ENCODE measurements around the gene CLIC5.

CLIC5 gene

DNA sequence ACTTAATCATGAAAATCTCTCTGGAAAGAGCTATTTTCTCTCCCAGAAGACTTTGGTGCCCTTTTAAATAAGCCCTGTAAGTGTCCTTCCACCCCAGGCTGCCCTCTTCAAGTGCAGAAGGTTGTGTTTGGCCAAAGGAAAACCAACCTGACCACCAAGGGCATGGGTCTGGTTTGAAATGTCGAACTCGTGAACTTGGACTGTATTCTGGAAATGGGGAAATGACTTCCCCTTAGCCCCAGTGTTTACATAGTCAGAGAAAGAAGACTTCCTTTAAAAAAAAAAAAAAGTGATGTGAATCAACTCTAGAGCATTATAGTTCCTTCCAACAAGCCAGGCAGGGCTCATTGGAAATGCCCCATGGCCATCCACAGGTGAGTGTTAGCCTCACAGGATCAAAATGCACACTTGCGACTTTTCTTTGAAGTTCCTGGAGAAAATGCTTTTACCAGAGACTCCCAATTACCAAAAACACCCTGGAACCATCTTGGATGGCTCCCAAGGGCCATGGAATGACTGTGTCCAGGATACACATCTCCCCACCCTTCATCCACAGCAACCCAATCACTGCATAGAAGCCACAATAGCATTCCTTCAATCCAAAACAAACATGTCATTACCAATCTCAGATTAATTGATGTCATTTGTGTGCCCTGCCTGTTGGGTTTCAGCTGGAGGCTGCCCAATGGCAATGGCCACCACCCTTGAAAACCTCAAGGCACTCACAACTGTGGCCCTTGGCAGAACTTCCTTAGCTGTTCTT, 133.8 kb downstream of the CLIC5 start:
- intact Hi-C loops (cut with micrococcal nuclease), result no loop called here
- no peak overlapping the region for H3K4me3 Mint-ChIP-seq
- H3K27me3 Mint-ChIP-seq, result no peaks in the 10 kb centered on the region
- H3K27ac Mint-ChIP-seq, result no peak overlapping the region
- H3K4me1 Mint-ChIP-seq (ENCODE audit: low read depth), result peaks cover 5% of the 10 kb centered on the region
- no peaks in the 10 kb centered on the region for H3K36me3 Mint-ChIP-seq (ENCODE audit: low read depth)
- no peaks in the 10 kb centered on the region for H3K9me3 Mint-ChIP-seq

DNA sequence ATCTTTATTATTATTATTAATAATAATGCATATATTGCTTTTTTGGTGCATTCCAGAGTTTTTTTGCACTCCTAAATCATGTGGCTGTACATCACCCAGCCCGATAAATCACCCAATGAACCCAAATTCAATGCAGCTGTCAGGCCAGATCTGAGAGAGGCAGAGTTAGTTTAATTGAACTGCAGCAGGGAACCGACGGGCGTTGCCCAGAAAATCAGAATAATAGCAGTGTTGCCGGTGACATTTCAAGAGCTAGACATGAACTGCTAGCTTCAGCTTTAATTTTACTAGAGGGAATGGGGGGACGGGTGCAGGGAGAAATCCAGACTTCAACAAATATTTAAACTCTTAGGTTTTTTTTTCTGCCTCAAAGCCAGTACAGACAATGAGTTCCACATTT, 135.0 kb downstream of the CLIC5 start:
- no peaks in the 10 kb centered on the region for H3K27me3 Mint-ChIP-seq
- H3K9me3 Mint-ChIP-seq, result no peaks in the 10 kb centered on the region
- peaks cover 5% of the 10 kb centered on the region for H3K4me1 Mint-ChIP-seq (ENCODE audit: low read depth)
- no peak overlapping the region for H3K4me3 Mint-ChIP-seq
- intact Hi-C loops (cut with micrococcal nuclease), result no loop called here
- no peak overlapping the region for H3K27ac Mint-ChIP-seq
- H3K36me3 Mint-ChIP-seq (ENCODE audit: low read depth), result no peaks in the 10 kb centered on the region

DNA sequence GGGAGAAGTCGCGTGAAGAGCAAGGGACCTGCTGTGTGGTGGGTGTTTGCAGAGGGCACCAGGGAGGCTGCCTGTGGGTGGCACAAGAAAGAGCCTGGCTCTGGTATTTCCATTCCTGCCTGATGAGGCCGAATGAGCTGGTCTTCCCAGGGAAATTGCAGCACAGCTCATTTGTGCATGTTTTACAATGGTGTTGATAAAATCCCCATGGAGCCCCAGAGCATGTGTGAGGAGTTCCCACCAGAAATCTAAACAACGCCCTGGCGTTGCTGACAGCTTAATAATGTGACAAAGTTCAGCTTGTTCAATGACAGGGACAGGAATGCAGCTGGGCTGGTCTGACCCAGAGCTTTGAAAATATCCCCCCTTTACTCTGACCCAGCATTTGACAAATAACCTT, 135.5 kb downstream of the CLIC5 start:
- H3K36me3 Mint-ChIP-seq (ENCODE audit: low read depth), result no peaks in the 10 kb centered on the region
- H3K4me3 Mint-ChIP-seq, result no peak overlapping the region
- H3K27ac Mint-ChIP-seq, result no peak overlapping the region
- H3K9me3 Mint-ChIP-seq, result no peaks in the 10 kb centered on the region
- H3K27me3 Mint-ChIP-seq, result no peaks in the 10 kb centered on the region
- intact Hi-C loops (cut with micrococcal nuclease), result no loop called here
- H3K4me1 Mint-ChIP-seq (ENCODE audit: low read depth), result peaks cover 5% of the 10 kb centered on the region

DNA sequence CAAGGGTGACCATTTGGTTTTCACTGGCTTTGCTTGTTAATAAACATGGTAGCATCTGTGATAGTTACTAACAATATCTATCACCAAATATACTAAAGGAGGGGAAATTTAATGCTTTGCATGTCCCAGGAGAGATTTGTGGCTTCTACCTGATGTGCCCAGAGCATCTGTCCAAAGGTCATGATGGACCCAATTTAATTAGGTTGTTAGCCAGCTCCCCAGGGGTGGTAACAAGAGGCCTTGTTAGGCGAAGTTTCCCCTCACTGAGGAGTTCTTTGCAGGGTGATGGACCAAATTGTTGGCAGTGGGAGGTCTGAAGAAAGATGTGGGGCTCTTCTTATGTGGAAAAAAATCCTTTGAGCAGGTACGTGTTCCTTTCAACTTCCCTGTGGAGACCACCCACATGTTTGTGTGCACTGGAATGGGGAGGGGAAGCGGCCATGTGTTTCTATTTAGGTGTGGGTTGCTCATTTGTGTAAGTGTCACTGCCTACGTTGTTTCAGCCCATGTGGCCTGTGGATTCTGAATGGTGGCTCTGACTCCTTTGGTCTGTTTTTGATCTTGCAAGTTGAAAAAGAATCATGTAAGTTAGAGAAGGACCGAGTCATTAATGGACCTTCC, 137.6 kb downstream of the CLIC5 start:
- no peaks in the 10 kb centered on the region for H3K27me3 Mint-ChIP-seq
- no peak overlapping the region for H3K4me3 Mint-ChIP-seq
- intact Hi-C loops (cut with micrococcal nuclease), result no loop called here
- H3K27ac Mint-ChIP-seq, result no peak overlapping the region
- H3K36me3 Mint-ChIP-seq (ENCODE audit: low read depth), result no peaks in the 10 kb centered on the region
- no peaks in the 10 kb centered on the region for H3K9me3 Mint-ChIP-seq
- H3K4me1 Mint-ChIP-seq (ENCODE audit: low read depth), result peaks cover 5% of the 10 kb centered on the region

DNA sequence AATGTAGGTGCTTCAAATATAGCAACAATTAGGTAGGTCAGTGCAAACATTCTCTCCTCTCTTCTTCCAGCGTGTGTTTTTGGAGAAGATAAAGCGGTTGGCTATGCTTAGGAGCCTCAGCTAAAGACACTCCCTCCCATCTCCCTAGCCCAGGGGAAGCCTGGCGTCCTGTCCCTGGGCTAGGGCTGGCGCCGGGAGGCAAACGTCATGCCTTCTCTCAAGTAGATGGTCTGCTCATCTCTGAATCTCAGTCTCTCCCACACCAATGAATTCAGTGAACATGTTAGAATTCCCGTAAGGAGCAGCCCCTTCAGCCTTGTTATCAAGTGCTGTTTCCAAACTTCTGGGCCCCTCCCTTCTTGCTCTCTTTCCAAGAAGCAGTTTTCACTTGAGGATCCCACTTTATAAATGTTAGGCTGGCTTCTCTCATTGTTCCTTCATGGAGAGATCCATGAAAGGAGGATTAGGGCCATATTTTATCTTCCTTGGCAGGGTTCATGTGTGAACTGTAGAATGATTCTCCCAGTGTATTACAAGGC, 142.8 kb downstream of the CLIC5 start:
- Mint-ChIP-seq H3K27ac (no peak overlapping the region), H3K27me3 (no peaks in the 10 kb centered on the region), H3K36me3 (ENCODE audit: low read depth) (no peaks in the 10 kb centered on the region), H3K4me3 (no peak overlapping the region), H3K4me1 (ENCODE audit: low read depth) (no peaks in the 10 kb centered on the region), H3K9me3 (no peaks in the 10 kb centered on the region)
- intact Hi-C loops (cut with micrococcal nuclease), result no loop called here

DNA sequence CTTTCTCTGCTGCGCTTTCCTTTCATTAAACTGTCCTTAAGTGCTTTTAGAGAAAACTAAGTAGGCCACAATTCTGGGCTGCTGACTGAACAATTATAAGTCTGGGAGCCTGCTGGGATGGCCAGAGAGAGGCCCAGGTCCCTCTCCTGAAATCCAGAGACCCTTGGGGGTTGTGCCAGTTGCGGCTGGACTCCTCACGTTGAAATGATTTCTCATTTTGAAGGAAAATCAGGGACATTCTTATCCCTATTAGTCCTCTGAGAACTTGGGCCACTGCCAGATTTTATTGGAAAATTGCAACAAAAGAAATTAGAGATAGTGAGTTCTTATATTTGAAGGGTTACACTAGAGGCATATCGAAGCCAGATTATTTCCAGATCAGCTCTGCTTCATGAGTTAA, 145.1 kb downstream of the CLIC5 start:
- Mint-ChIP-seq H3K27me3 (no peaks in the 10 kb centered on the region), H3K4me1 (ENCODE audit: low read depth) (no peaks in the 10 kb centered on the region), H3K27ac (no peak overlapping the region), H3K4me3 (no peak overlapping the region), H3K36me3 (ENCODE audit: low read depth) (no peaks in the 10 kb centered on the region), H3K9me3 (no peaks in the 10 kb centered on the region)
- intact Hi-C loops (cut with micrococcal nuclease), result no loop called here

DNA sequence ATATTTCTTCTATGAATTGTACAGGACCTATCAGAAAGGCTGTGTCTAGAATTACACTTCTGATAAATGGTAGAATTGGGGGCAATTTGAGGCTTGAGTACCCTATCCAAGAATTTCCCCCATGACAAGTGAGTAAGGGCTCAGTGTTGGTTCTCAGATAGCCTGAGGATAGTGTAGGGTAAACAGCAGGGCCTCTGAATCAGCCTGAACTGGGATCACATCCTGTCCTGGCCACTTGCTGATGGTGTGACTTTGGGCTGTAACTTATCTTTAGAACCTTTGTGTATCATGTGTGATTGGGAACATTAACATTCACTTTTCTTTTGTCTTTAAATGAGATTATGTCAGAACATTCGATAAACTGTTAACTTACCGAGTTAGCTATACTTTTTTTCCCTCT, 151.0 kb downstream of the CLIC5 start:
- Mint-ChIP-seq H3K4me3 (no peak overlapping the region), H3K27me3 (no peaks in the 10 kb centered on the region), H3K4me1 (ENCODE audit: low read depth) (no peaks in the 10 kb centered on the region), H3K36me3 (ENCODE audit: low read depth) (no peaks in the 10 kb centered on the region), H3K9me3 (no peaks in the 10 kb centered on the region), H3K27ac (no peak overlapping the region)
- intact Hi-C loops (cut with micrococcal nuclease), result no loop called here

DNA sequence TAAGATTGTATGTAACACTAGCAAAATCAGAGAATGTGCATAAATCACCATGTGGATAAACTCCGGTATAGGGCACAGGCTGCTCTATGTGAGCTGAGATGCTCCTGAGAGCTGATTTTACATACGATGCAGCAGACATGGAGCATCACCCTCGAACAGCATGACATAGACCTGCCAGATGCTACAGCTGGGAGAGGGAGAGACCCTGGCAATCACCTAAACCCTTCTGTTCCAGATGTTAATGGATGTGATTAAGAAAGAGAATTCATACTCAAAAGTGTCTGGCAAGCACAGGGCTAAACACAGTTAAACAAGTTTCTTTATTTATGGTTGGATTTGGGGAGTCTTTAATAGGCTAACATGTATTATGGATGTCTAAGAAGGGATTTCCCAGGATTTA, 157.0 kb downstream of the CLIC5 start:
- intact Hi-C loops (cut with micrococcal nuclease), result no loop called here
- H3K27me3 Mint-ChIP-seq, result no peaks in the 10 kb centered on the region
- H3K27ac Mint-ChIP-seq, result no peak overlapping the region
- no peak overlapping the region for H3K4me3 Mint-ChIP-seq
- no peaks in the 10 kb centered on the region for H3K9me3 Mint-ChIP-seq
- H3K36me3 Mint-ChIP-seq (ENCODE audit: low read depth), result no peaks in the 10 kb centered on the region
- no peaks in the 10 kb centered on the region for H3K4me1 Mint-ChIP-seq (ENCODE audit: low read depth)

DNA sequence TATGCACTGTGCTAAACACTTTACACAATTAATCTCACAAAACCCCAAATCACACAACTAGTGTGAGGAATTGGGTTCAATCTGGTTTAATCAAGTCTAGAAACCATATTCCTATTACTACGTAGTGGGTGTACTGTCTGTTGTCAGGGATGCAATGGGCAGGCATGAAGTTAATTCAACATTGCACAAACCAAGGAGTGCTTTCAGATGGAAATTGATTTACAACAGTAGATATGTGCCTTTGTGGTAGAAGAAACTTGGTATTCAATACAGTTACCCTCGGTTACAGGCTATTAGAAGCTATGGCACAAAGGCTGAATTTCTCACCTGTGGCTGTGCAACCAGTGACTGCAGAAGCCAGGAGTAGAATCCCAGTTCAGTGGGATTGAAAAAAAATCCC, 157.8 kb downstream of the CLIC5 start:
- H3K27me3 Mint-ChIP-seq, result no peaks in the 10 kb centered on the region
- H3K4me3 Mint-ChIP-seq, result no peak overlapping the region
- H3K9me3 Mint-ChIP-seq, result no peaks in the 10 kb centered on the region
- H3K4me1 Mint-ChIP-seq (ENCODE audit: low read depth), result no peaks in the 10 kb centered on the region
- intact Hi-C loops (cut with micrococcal nuclease), result no loop called here
- no peak overlapping the region for H3K27ac Mint-ChIP-seq
- H3K36me3 Mint-ChIP-seq (ENCODE audit: low read depth), result no peaks in the 10 kb centered on the region

DNA sequence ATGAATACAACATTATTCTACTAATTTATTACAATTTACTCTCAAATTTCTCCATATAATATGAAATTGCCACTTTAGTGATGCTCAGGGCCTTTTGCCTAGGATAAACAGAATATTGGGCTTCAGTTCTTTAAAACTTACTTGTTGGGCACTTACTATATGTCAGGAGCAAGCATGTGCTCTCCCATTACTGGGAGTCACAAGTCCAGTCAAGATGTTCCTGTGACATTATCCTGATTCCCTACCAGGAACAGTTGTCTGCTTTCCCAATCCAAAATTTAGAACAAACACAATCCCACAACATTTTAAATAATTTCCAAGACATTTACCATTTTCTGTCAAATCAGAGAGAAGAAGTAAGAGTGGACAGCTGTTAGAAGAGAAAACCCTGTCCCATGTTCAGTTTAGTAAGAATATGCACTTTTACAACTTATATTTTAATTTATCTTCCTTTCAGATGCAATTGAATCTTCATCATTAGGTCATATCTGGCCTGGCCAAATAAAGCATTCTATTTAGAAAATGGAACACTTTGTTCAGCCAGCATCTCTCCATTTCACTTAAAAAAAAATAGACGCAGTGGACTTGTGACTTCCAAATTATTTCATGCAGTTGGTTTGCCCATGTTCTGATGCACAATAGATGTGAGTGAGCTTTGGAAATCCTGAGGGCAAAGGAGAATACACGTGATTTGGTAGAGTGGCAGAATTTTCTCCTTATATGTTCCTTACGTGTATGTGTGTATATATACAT, 159.8 kb downstream of the CLIC5 start:
- intact Hi-C loops (cut with micrococcal nuclease), result no loop called here
- no peak overlapping the region for H3K27ac Mint-ChIP-seq

DNA sequence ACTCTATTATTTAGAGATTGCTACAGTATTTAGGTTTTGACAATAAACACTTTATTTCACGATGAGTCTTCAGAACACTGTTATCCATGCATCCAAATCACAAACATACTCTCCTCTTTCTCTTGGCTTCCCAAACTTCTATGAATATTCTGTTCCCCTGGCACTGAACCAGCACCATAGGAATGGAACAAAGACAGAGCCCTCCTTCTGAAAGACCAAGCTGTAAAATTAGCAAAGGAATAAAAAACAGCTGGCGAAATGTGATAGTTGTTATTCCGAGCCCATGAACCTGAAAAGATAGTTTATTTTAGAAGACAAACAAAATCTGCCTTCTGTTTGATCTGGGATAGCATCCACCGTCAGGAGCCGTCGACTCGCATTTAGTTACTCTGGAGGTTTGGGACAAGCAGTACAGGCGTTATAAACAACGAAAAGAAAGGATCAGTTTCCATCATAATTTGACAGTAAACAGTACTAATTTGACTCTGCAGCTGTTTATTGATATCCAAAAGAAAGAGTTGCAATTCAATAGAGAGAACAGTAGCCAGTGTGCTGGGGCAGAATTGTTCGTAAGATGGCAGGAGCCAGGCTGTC, 161.4 kb downstream of the CLIC5 start:
- Mint-ChIP-seq H3K27me3 (no peaks in the 10 kb centered on the region), H3K36me3 (ENCODE audit: low read depth) (no peaks in the 10 kb centered on the region), H3K4me3 (no peak overlapping the region), H3K9me3 (no peaks in the 10 kb centered on the region), H3K27ac (no peak overlapping the region), H3K4me1 (ENCODE audit: low read depth) (no peaks in the 10 kb centered on the region)
- intact Hi-C loops (cut with micrococcal nuclease), result no loop called here

More for the DNA sequence above, 159.8 kb downstream of the CLIC5 start:
- no peaks in the 10 kb centered on the region for H3K9me3 Mint-ChIP-seq
- H3K4me3 Mint-ChIP-seq, result no peak overlapping the region
- H3K36me3 Mint-ChIP-seq (ENCODE audit: low read depth), result no peaks in the 10 kb centered on the region
- H3K27me3 Mint-ChIP-seq, result no peaks in the 10 kb centered on the region
- H3K4me1 Mint-ChIP-seq (ENCODE audit: low read depth), result no peaks in the 10 kb centered on the region

DNA sequence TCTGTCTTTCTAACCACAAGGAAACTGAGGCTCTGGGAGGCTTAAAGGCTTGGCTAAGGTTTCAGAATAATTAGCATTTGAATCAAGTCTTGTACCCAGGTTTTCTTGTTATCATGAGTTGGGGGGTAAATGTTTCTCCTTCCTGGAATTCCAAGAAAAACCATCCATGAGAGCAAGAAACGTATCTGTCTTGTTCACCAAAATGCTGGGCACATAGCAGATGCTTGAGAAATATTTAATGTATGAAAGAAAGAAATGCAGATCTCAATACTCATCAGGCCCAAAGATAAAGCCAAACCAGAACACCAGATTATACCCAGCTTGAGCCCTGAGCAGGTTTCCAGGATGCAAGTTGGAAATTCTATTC, 164.6 kb downstream of the CLIC5 start:
- intact Hi-C loops (cut with micrococcal nuclease), result no loop called here
- H3K27ac Mint-ChIP-seq, result no peak overlapping the region
- no peaks in the 10 kb centered on the region for H3K36me3 Mint-ChIP-seq (ENCODE audit: low read depth)
- no peaks in the 10 kb centered on the region for H3K27me3 Mint-ChIP-seq
- no peaks in the 10 kb centered on the region for H3K9me3 Mint-ChIP-seq
- no peak overlapping the region for H3K4me3 Mint-ChIP-seq
- H3K4me1 Mint-ChIP-seq (ENCODE audit: low read depth), result no peaks in the 10 kb centered on the region

DNA sequence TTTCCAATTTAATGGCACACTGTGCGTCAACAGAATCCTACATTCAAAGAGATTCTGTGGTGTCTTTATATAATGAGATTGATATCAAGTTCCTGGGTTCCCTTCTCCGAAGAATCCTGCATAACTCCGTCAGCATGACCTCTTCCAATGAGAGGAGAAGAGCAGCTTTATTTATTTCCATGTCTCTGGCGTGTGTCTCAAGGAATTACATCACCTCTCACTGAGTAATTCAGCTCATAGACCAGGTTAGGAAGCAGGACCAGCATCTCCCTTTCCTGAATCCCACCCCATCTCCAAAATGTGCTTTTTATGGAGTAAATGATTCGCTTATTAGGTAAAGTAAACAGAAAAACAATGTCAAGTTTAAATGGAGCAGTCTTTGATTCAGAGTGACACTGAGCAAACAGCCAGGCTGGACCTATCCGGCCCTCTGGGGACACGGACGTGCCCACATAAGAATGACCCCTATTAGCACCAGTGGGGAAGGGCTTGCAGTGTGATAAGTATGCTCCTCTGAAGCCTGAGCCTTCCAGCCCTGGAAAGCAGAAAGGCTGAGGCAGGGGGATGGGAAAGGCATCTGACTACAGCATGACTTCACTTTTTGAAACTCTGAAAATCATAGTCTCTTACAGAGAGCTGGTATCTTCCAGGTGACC, 165.2 kb downstream of the CLIC5 start:
- intact Hi-C loops (cut with micrococcal nuclease), result no loop called here
- H3K27ac Mint-ChIP-seq, result no peak overlapping the region

DNA sequence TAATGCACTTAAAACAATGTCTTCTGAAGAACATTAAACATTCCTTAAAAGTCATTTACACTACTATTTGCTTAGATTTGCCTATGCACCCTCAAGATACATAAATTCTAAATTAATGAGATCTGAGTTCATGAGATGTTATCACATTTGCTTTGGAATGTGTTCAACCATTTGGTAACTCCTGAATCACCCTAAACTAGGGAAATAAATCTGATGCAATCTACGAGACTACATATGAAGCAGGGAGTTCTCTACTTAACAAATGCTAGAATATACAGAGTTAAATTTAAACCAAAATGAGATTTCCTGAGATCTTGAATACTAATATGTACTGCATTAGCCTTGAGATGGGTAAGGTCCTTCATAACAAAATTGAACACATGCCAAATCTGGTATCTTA, 170.1 kb downstream of the CLIC5 start:
- no peaks in the 10 kb centered on the region for H3K27me3 Mint-ChIP-seq
- no peak overlapping the region for H3K27ac Mint-ChIP-seq
- H3K4me3 Mint-ChIP-seq, result no peak overlapping the region
- no peaks in the 10 kb centered on the region for H3K9me3 Mint-ChIP-seq
- peaks cover 5% of the 10 kb centered on the region for H3K4me1 Mint-ChIP-seq (ENCODE audit: low read depth)
- intact Hi-C loops (cut with micrococcal nuclease), result no loop called here
- no peaks in the 10 kb centered on the region for H3K36me3 Mint-ChIP-seq (ENCODE audit: low read depth)

More for the DNA sequence above, 165.2 kb downstream of the CLIC5 start:
- Mint-ChIP-seq H3K4me1 (ENCODE audit: low read depth) (no peaks in the 10 kb centered on the region), H3K27me3 (no peaks in the 10 kb centered on the region), H3K4me3 (no peak overlapping the region), H3K9me3 (no peaks in the 10 kb centered on the region), H3K36me3 (ENCODE audit: low read depth) (no peaks in the 10 kb centered on the region)

Measured in dendritic cell treated with granulocyte-macrophage colony-stimulating factor and Interleukin-4, amounts not matched to agents 40 ng/mL and 50 ng/mL, for 4 days (primary cell).